H1 (cell line): ENCODE data around the gene PPID. TPM values are rescaled to one million over a fixed set of nuclear protein-coding genes. Genes with fewer than 3 reads are reported as not detected.

ENCODE experiments used
- MAFK ChIP-seq: IDR thresholded peaks from 2 replicates; pipeline ENCODE4 v1.6.1; 2012; ENCODE audit warnings: low read depth, mild to moderate bottlenecking, improper control_type of control experiment, low read length
- PHF8 ChIP-seq: fragments of 200-600 bp; sonication (generic); conservative IDR thresholded peaks from 2 replicates; pipeline ENCODE4 v1.7.1; 2012; ENCODE audit warnings: low read depth, mild to moderate bottlenecking, inconsistent platforms, low read length, moderate library complexity
- RBBP5 ChIP-seq: IDR thresholded peaks from 2 replicates; pipeline ENCODE4 v1.7.1; 2012; ENCODE audit warnings: low read depth, mild to moderate bottlenecking, inconsistent platforms, low read length, moderate library complexity, borderline replicate concordance
- RNF2 ChIP-seq: fragments of 200-900, 300-1000 bp; sonication (generic); IDR thresholded peaks from 2 replicates; pipeline ENCODE4 v1.7.1; 2016; ENCODE audit warnings: borderline replicate concordance, low read depth, mild to moderate bottlenecking, antibody characterized with exemption, low read length; ENCODE audit not compliant: poor library complexity, severe bottlenecking; ENCODE audit errors: missing control alignments
- polyA plus RNA-seq, 7 experiments: library from polyadenylated mRNA; depleted of rRNA in 3 of 7; stranded (reverse) in 5 of 7; unstranded in 2 of 7; fragments of >200 nt in 5 of 7; fragments of 200-250 nt in 2 of 7; gene quantifications; 1 replicate in 5 of 7; 2 replicates in 1 of 7; 4 replicates in 1 of 7; pipeline versions ENCODE4 v1.2.1 to v1.2.3, GENCODE V29; 2011 to 2013; ENCODE audit warnings: missing spikeins in 2 of 7, mixed read lengths in 2 of 7
- total RNA-seq: library from RNA; stranded (reverse); fragmentation: NEBNext Ultra II Directional; extraction: Animal tissue kit (Norgen Biotek cat#: 25700); gene quantifications from 2 replicates; pipeline ENCODE4 v1.2.1, GENCODE V29; 2021
- TF ChIP-seq, protein P1 (sequence below), 3 experiments: IDR thresholded peaks; 1 replicate in 2 of 3; 2 replicates in 1 of 3; pipeline versions ENCODE4 v1.5.1 to v1.6.1; 2011; ENCODE audit warnings: low read length in 3 of 3, mild to moderate bottlenecking in 3 of 3, inconsistent platforms in 2 of 3, low read depth in 1 of 3, moderate library complexity in 1 of 3; ENCODE audit not compliant: insufficient read depth in 1 of 3; ENCODE audit errors: control extremely low read depth in 1 of 3
- TF ChIP-seq, protein P2 (sequence below): IDR thresholded peaks from 2 replicates; pipeline ENCODE4 v1.6.1; 2012; ENCODE audit warnings: inconsistent platforms

PPID gene
- total and polyA plus RNA-seq, 2 of the 8 experiments (the other 6 are each of a cell fraction or from before 2014, with no cell fraction given), result 20.2 to 53.2 TPM

- TF ChIP-seq, protein P1, sequence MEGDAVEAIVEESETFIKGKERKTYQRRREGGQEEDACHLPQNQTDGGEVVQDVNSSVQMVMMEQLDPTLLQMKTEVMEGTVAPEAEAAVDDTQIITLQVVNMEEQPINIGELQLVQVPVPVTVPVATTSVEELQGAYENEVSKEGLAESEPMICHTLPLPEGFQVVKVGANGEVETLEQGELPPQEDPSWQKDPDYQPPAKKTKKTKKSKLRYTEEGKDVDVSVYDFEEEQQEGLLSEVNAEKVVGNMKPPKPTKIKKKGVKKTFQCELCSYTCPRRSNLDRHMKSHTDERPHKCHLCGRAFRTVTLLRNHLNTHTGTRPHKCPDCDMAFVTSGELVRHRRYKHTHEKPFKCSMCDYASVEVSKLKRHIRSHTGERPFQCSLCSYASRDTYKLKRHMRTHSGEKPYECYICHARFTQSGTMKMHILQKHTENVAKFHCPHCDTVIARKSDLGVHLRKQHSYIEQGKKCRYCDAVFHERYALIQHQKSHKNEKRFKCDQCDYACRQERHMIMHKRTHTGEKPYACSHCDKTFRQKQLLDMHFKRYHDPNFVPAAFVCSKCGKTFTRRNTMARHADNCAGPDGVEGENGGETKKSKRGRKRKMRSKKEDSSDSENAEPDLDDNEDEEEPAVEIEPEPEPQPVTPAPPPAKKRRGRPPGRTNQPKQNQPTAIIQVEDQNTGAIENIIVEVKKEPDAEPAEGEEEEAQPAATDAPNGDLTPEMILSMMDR (IDR thresholded peaks at IDR 0.05; ENCODE audit: control extremely low read depth in 1 of 3, insufficient read depth in 1 of 3, low read depth in 1 of 3, low read length in 3 of 3), result no peak
- no peak for TF ChIP-seq RNF2
- TF ChIP-seq PHF8, result peak; percentile 2
- TF ChIP-seq, protein P2, sequence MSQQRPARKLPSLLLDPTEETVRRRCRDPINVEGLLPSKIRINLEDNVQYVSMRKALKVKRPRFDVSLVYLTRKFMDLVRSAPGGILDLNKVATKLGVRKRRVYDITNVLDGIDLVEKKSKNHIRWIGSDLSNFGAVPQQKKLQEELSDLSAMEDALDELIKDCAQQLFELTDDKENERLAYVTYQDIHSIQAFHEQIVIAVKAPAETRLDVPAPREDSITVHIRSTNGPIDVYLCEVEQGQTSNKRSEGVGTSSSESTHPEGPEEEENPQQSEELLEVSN, result no peak
- TF ChIP-seq RBBP5, result 0 out of 2 replicates have a peak, but pooled peaks have one; percentile 69
- no peak for TF ChIP-seq MAFK
Measured at GRCh38 chr4:158769175-158769921, 46.2 kb upstream of the PPID start (continued).
